ENCODE measurements around the gene SLC25A21. TPM values are rescaled to one million over a fixed set of nuclear protein-coding genes. Genes with fewer than 3 reads are reported as not detected.
A peak's percentile ranks its signal among the peaks of the same experiment; 100 is the strongest.

The SLC25A21 gene
- total and polyA plus RNA-seq, 2 of the 13 experiments (the other 11 are each of a cell fraction or from before 2014, with no cell fraction given), result 1.9 to 2.9 TPM

- Histone ChIP-seq H3K9me3 (ENCODE audit: low read length) (peaks cover 21% of the 10 kb centered on the region), H3K27me3 (ENCODE audit: control insufficient read depth in 1 of 2, insufficient read depth in 2 of 2, low read length in 2 of 2) (no peaks in the 10 kb centered on the region), H3K4me1 (ENCODE audit: insufficient read depth, low read length) (peaks cover 47% of the 10 kb centered on the region), H3K4me3 (replicated peaks in 1 of 3; ENCODE audit: insufficient read depth in 1 of 3, low read depth in 2 of 3, low read length in 3 of 3) (no peak overlapping the region), H3K4me2 (ENCODE audit: low read depth, low read length) (no peak overlapping the region), H3K79me2 (ENCODE audit: insufficient read depth, low read length) (peaks cover 22% of the 10 kb centered on the region), H3K9ac (ENCODE audit: insufficient read depth, low read depth, low read length) (no peak overlapping the region), H3K27ac (ENCODE audit: extremely low read length, insufficient read depth, low read length) (no peak overlapping the region), H4K20me1 (ENCODE audit: insufficient read depth, low read length) (no peaks in the 10 kb centered on the region), H3K36me3 (replicated peaks in 1 of 2; ENCODE audit: control insufficient read depth in 1 of 2, insufficient read depth in 2 of 2, low read length in 2 of 2) (no peaks in the 10 kb centered on the region), H2AFZ (ENCODE audit: low read length) (no peak overlapping the region)
- ATAC-seq (no peak), DNase-seq (ENCODE audit: low spot score) (no peak), FAIRE-seq (no peak)
- ChIA-PET CTCF (ENCODE audit: low intra/inter-chr PET ratio, low total read pairs) (no interaction called here), POLR2A (no interaction called here)
- 100% methylated on average over 1 of the region's 1 CpG for WGBS (ENCODE audit: low lambda C conversion rate)
- intact Hi-C loops (cut with micrococcal nuclease; ENCODE audit: unreplicated experiment), result no loop called here
- TF ChIP-seq, protein P1, sequence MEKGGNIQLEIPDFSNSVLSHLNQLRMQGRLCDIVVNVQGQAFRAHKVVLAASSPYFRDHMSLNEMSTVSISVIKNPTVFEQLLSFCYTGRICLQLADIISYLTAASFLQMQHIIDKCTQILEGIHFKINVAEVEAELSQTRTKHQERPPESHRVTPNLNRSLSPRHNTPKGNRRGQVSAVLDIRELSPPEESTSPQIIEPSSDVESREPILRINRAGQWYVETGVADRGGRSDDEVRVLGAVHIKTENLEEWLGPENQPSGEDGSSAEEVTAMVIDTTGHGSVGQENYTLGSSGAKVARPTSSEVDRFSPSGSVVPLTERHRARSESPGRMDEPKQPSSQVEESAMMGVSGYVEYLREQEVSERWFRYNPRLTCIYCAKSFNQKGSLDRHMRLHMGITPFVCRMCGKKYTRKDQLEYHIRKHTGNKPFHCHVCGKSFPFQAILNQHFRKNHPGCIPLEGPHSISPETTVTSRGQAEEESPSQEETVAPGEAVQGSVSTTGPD (CRISPR knock-in tag; IDR thresholded peaks at IDR 0.05), result no peak
- TF ChIP-seq CREB1 (IDR thresholded peaks at IDR 0.05), result 0 out of 2 replicates have a peak, but pooled peaks have one; percentile 40
- TF ChIP-seq CREB1 (CRISPR knock-in tag; IDR thresholded peaks at IDR 0.05), result no peak
- TF ChIP-seq ZFY (CRISPR knock-in tag; IDR thresholded peaks at IDR 0.05), result no peak
- in situ Hi-C loops (cut with HindIII; ENCODE audit: extremely low pct_ligation_motif_present, low pct_unique_long_range_greater_than_20kb), result no loop called here
- no TSS peak for BruUV-seq (replicated peaks)
Measured at GRCh38 chr14:37203423-37203822, 31.0 kb upstream of the SLC25A21 start.

DNA sequence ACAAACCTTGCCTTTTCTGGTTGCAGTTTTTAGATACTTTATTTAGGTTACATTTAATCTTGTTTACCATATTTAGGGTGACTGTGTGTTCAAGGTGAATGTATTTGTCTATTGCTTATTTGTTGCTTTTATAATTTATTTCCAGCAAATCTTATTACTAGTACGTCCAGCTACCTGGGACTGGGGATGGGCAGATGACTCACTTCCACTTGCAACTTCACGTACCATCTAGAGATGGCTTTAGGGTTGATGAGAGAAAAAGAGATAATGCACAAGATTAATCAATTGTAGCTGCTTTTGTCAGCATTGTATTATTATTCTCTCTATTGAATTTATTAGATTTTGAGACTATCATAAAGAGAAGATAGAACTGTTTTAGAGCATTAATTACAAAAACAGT, 30.4 kb upstream of the SLC25A21 start:
- Histone ChIP-seq H3K27me3 (ENCODE audit: control insufficient read depth in 1 of 2, insufficient read depth in 2 of 2, low read length in 2 of 2) (no peaks in the 10 kb centered on the region), H3K4me3 (replicated peaks in 1 of 3; ENCODE audit: insufficient read depth in 1 of 3, low read depth in 2 of 3, low read length in 3 of 3) (no peak overlapping the region), H3K27ac (ENCODE audit: extremely low read length, insufficient read depth, low read length) (no peak overlapping the region), H3K9ac (ENCODE audit: insufficient read depth, low read depth, low read length) (no peak overlapping the region), H4K20me1 (ENCODE audit: insufficient read depth, low read length) (no peaks in the 10 kb centered on the region), H3K9me3 (ENCODE audit: low read length) (peaks cover 21% of the 10 kb centered on the region), H3K4me1 (ENCODE audit: insufficient read depth, low read length) (peaks cover 50% of the 10 kb centered on the region), H3K4me2 (ENCODE audit: low read depth, low read length) (no peak overlapping the region), H3K36me3 (replicated peaks in 1 of 2; ENCODE audit: control insufficient read depth in 1 of 2, insufficient read depth in 2 of 2, low read length in 2 of 2) (no peaks in the 10 kb centered on the region), H3K79me2 (ENCODE audit: insufficient read depth, low read length) (peaks cover 27% of the 10 kb centered on the region), H2AFZ (ENCODE audit: low read length) (no peak overlapping the region)
- no peak for ATAC-seq
- WGBS (ENCODE audit: low lambda C conversion rate), result 91% methylated on average over 2 of the region's 2 CpGs
- no peak for FAIRE-seq
- in situ Hi-C loops (cut with HindIII; ENCODE audit: extremely low pct_ligation_motif_present, low pct_unique_long_range_greater_than_20kb), result no loop called here
- no peak for DNase-seq (ENCODE audit: low spot score)
- ChIA-PET POLR2A (no interaction called here), CTCF (ENCODE audit: low intra/inter-chr PET ratio, low total read pairs) (no interaction called here)
- no peak for TF ChIP-seq MTF2 (CRISPR knock-in tag; IDR thresholded peaks at IDR 0.05; ENCODE audit: borderline replicate concordance)
- TF ChIP-seq HNRNPK (IDR thresholded peaks at IDR 0.05; ENCODE audit: low read depth, low read length, poor library complexity, severe bottlenecking), result no peak
- TF ChIP-seq CBX2 (IDR thresholded peaks at IDR 0.05; ENCODE audit: low read depth, low read length), result no peak
- no peak for TF ChIP-seq CBX2 (CRISPR knock-in tag; IDR thresholded peaks at IDR 0.05; ENCODE audit: low read depth)
- no peak for TF ChIP-seq PPARG (CRISPR knock-in tag; conservative IDR thresholded peaks at IDR 0.05)
- no peak for TF ChIP-seq ZNF484 (CRISPR knock-in tag; IDR thresholded peaks at IDR 0.05; ENCODE audit: borderline replicate concordance, low read depth)
- TF ChIP-seq, protein P2, sequence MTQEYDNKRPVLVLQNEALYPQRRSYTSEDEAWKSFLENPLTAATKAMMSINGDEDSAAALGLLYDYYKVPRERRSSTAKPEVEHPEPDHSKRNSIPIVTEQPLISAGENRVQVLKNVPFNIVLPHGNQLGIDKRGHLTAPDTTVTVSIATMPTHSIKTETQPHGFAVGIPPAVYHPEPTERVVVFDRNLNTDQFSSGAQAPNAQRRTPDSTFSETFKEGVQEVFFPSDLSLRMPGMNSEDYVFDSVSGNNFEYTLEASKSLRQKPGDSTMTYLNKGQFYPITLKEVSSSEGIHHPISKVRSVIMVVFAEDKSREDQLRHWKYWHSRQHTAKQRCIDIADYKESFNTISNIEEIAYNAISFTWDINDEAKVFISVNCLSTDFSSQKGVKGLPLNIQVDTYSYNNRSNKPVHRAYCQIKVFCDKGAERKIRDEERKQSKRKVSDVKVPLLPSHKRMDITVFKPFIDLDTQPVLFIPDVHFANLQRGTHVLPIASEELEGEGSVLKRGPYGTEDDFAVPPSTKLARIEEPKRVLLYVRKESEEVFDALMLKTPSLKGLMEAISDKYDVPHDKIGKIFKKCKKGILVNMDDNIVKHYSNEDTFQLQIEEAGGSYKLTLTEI (CRISPR knock-in tag; conservative IDR thresholded peaks at IDR 0.05), result no peak
- no peak for TF ChIP-seq HMG20A (CRISPR knock-in tag; IDR thresholded peaks at IDR 0.05; ENCODE audit: borderline replicate concordance)
- TF ChIP-seq ZBTB21 (CRISPR knock-in tag; IDR thresholded peaks at IDR 0.05), result no peak
- no peak for TF ChIP-seq BORCS8-MEF2B (CRISPR knock-in tag; IDR thresholded peaks at IDR 0.05)
- TF ChIP-seq ZNF674 (CRISPR knock-in tag; IDR thresholded peaks at IDR 0.05; ENCODE audit: low read depth), result no peak
- TF ChIP-seq HDAC2 (CRISPR knock-in tag; IDR thresholded peaks at IDR 0.05), result no peak
- no peak for TF ChIP-seq ZNF782 (CRISPR knock-in tag; IDR thresholded peaks at IDR 0.05; ENCODE audit: borderline replicate concordance)
- TF ChIP-seq MAF1 (CRISPR knock-in tag; IDR thresholded peaks at IDR 0.05; ENCODE audit: borderline replicate concordance), result no peak
- intact Hi-C loops (cut with micrococcal nuclease; ENCODE audit: unreplicated experiment), result no loop called here
- no TSS peak for BruUV-seq (replicated peaks)
